DOHH2 (cell line): ENCODE measurements around the gene TBC1D22A.

Experiments used
- CTCF ChIP-seq: fragments of 200-600 bp; sonication (generic); IDR thresholded peaks from one replicate; pipeline ENCODE4 v1.5.1; 2014; ENCODE audit warnings: antibody characterized with exemption, mild to moderate bottlenecking, low read depth, low read length; ENCODE audit not compliant: poor library complexity, severe bottlenecking
- EZH2phosphoT487 ChIP-seq: fragments of 200-600 bp; sonication (generic); IDR thresholded peaks from 2 replicates; pipeline ENCODE4 v1.6.1; 2017; ENCODE audit warnings: borderline replicate concordance, mild to moderate bottlenecking, antibody characterized with exemption, low read length, moderate library complexity, mixed read lengths

- TF ChIP-seq CTCF (no peak), EZH2phosphoT487 (no peak)
These were observed 129.0 kb downstream of the TBC1D22A start for GRCh38 chr22:46891382-46891951.
